Skeletal muscle cell (primary cell): ENCODE measurements around the gene SFMBT1.
A peak's percentile ranks its signal among the peaks of the same experiment; 100 is the strongest.

Source experiments
- DNase-seq: peaks from one replicate; pipeline ENCODE4 v3.0.0-alpha.2; 2010; ENCODE audit warnings: low read depth
- H3K4me3 ChIP-seq: 2 replicates; pipeline ENCODE4 v1.5.1; 2011; ENCODE audit warnings: low read depth, mild to moderate bottlenecking, control low read depth, low read length, moderate library complexity

Gene SFMBT1

GRCh38 chr3:52893723-52894122 lies 152.2 kb downstream of the SFMBT1 start:
- no peak overlapping the region for H3K4me3 ChIP-seq

GRCh38 chr3:52892625-52893311 lies 153.1 kb downstream of the SFMBT1 start:
- no peak for DNase-seq
- H3K4me3 ChIP-seq, result no peak overlapping the region

More at GRCh38 chr3:52893723-52894122, 152.2 kb downstream of the SFMBT1 start:
- no peak for DNase-seq

GRCh38 chr3:52892290-52892624 lies 153.6 kb downstream of the SFMBT1 start:
- no peak for DNase-seq
- no peak overlapping the region for H3K4me3 ChIP-seq

- DNase-seq, result peak; percentile 9
- no peak overlapping the region for H3K4me3 ChIP-seq
Observed at GRCh38 chr3:52891615-52892081, 154.2 kb downstream of the SFMBT1 start.

- DNase-seq, result no peak
Observed at GRCh38 chr3:52891164-52891563, 154.7 kb downstream of the SFMBT1 start.

GRCh38 chr3:52890735-52891134 lies 155.1 kb downstream of the SFMBT1 start:
- no peak for DNase-seq
- H3K4me3 ChIP-seq, result no peak overlapping the region

More at GRCh38 chr3:52891164-52891563, 154.7 kb downstream of the SFMBT1 start:
- no peak overlapping the region for H3K4me3 ChIP-seq

GRCh38 chr3:52889901-52890300 lies 156.0 kb downstream of the SFMBT1 start:
- H3K4me3 ChIP-seq, result no peak overlapping the region
- DNase-seq, result no peak

- DNase-seq, result no peak
- H3K4me3 ChIP-seq, result no peak overlapping the region
Observed at GRCh38 chr3:52887166-52887565, 158.7 kb downstream of the SFMBT1 start.

- no peak overlapping the region for H3K4me3 ChIP-seq
- DNase-seq, result no peak
Observed at GRCh38 chr3:52886049-52886730, 159.7 kb downstream of the SFMBT1 start.

GRCh38 chr3:52882377-52882776 lies 163.5 kb downstream of the SFMBT1 start:
- no peak overlapping the region for H3K4me3 ChIP-seq
- no peak for DNase-seq

GRCh38 chr3:52881871-52882270 lies 164.0 kb downstream of the SFMBT1 start:
- no peak for DNase-seq
- no peak overlapping the region for H3K4me3 ChIP-seq

- no peak overlapping the region for H3K4me3 ChIP-seq
- DNase-seq, result no peak
Observed at GRCh38 chr3:52880474-52880873, 165.4 kb downstream of the SFMBT1 start.

GRCh38 chr3:52880047-52880446 lies 165.8 kb downstream of the SFMBT1 start:
- no peak overlapping the region for H3K4me3 ChIP-seq
- no peak for DNase-seq

- no peak for DNase-seq
- no peak overlapping the region for H3K4me3 ChIP-seq
Observed at GRCh38 chr3:52879581-52879980, 166.3 kb downstream of the SFMBT1 start.

- DNase-seq, result no peak
- no peak overlapping the region for H3K4me3 ChIP-seq
Observed at GRCh38 chr3:52879090-52879489, 166.8 kb downstream of the SFMBT1 start.

- no peak overlapping the region for H3K4me3 ChIP-seq
- DNase-seq, result no peak
Observed at GRCh38 chr3:52877085-52877484, 168.8 kb downstream of the SFMBT1 start.

- DNase-seq, result no peak
- no peak overlapping the region for H3K4me3 ChIP-seq
Observed at GRCh38 chr3:52874864-52875587, 170.8 kb downstream of the SFMBT1 start.

- H3K4me3 ChIP-seq, result no peak overlapping the region
- DNase-seq, result no peak
Observed at GRCh38 chr3:52874160-52874701, 171.6 kb downstream of the SFMBT1 start.

- peak; percentile 36 for DNase-seq
- no peak overlapping the region for H3K4me3 ChIP-seq
Observed at GRCh38 chr3:52873433-52874159, 172.3 kb downstream of the SFMBT1 start.

GRCh38 chr3:52872245-52872644 lies 173.6 kb downstream of the SFMBT1 start:
- no peak overlapping the region for H3K4me3 ChIP-seq
- no peak for DNase-seq
